ENCODE data around the gene PRPF19. TPM values are rescaled to one million over a fixed set of nuclear protein-coding genes. Genes with fewer than 3 reads are reported as not detected.

Gene PRPF19
- total and polyA plus RNA-seq, 2 of the 8 experiments (the other 6 are each of a cell fraction or from before 2014, with no cell fraction given): 107 to 141 TPM

DNA sequence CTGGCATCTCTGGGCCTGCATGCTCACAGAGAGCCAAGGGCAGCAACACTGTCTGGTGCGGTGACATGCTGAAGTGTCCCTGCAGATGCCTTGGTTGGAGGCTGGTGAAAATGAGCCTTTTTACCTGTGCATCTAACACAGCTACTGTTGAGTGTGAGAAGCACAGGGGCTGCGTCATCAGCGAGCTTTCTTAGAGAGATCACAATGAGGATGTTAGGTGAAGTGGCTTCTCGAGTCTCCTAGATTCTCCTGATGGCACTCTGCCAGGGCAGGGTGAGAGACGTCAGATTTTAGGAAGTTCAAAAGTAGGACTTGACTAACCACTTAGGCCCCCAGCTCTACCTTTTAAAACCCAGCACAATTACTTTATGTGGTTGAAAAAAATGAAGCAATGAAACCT, 49.2 kb upstream of the PRPF19 start:
- H3K18ac ChIP-seq (ENCODE audit: extremely low read depth, low read length): no peak overlapping the region
- WGBS, 2 experiments (ENCODE audit: extremely low coverage in 1 of 2, insufficient coverage in 1 of 2, insufficient read length in 1 of 2, insufficient replicate concordance in 2 of 2, low coverage in 1 of 2, low lambda C conversion rate in 2 of 2, missing lambda C conversion rate in 1 of 2): 76% methylated on average over 5 of the region's 5 CpGs; no CpG with 5 or more reads in 1 of the 2 experiments

More for the DNA sequence above, 49.2 kb upstream of the PRPF19 start:
- H3K9me3 ChIP-seq (ENCODE audit: insufficient read depth in 2 of 2, low read depth in 1 of 2, low read length in 1 of 2): no peaks in the 10 kb centered on the region
- no peak overlapping the region for H3K4me3 ChIP-seq (ENCODE audit: extremely low read depth in 1 of 4, insufficient read depth in 2 of 4, low read depth in 3 of 4, low read length in 4 of 4)
- no peak overlapping the region for H4K5ac ChIP-seq (ENCODE audit: insufficient read length, low read depth, low read length)
- no peak for TF ChIP-seq POLR2A (IDR thresholded peaks at IDR 0.05; ENCODE audit: control extremely low read depth in 1 of 2, low read depth in 2 of 2, low read length in 2 of 2)
- TF ChIP-seq KDM4A (IDR thresholded peaks at IDR 0.05; ENCODE audit: low read depth, low read length, severe bottlenecking): no peak
- no peak for TF ChIP-seq JUND (IDR thresholded peaks at IDR 0.05; ENCODE audit: low read length)
- TF ChIP-seq SP4 (IDR thresholded peaks at IDR 0.05; ENCODE audit: low read length): no peak
- TF ChIP-seq TEAD4 (IDR thresholded peaks at IDR 0.05; ENCODE audit: low read depth, low read length): no peak
- TF ChIP-seq, protein P1, sequence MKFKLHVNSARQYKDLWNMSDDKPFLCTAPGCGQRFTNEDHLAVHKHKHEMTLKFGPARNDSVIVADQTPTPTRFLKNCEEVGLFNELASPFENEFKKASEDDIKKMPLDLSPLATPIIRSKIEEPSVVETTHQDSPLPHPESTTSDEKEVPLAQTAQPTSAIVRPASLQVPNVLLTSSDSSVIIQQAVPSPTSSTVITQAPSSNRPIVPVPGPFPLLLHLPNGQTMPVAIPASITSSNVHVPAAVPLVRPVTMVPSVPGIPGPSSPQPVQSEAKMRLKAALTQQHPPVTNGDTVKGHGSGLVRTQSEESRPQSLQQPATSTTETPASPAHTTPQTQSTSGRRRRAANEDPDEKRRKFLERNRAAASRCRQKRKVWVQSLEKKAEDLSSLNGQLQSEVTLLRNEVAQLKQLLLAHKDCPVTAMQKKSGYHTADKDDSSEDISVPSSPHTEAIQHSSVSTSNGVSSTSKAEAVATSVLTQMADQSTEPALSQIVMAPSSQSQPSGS (IDR thresholded peaks at IDR 0.05; ENCODE audit: low read length): no peak
- no peak for TF ChIP-seq CHD1 (IDR thresholded peaks at IDR 0.05; ENCODE audit: low read depth, low read length)
- H3K79me1 ChIP-seq (ENCODE audit: low read depth, low read length): no peaks in the 10 kb centered on the region
- POLR2A ChIA-PET (ENCODE audit: partially characterized antibody): no interaction called here
- no peaks in the 10 kb centered on the region for H3K79me2 ChIP-seq (ENCODE audit: control insufficient read depth in 1 of 2, insufficient read depth in 2 of 2, low read length in 2 of 2)
- no peak overlapping the region for H4K91ac ChIP-seq (replicated peaks; ENCODE audit: insufficient read length, low read length)
- no peak overlapping the region for H2BK12ac ChIP-seq (ENCODE audit: low read depth, low read length)
- H3K4ac ChIP-seq (replicated peaks; ENCODE audit: insufficient read length, low read depth, low read length): no peak overlapping the region
- no peak overlapping the region for H2BK120ac ChIP-seq (replicated peaks; ENCODE audit: low read depth, low read length)
- H3K27me3 ChIP-seq (replicated peaks in 1 of 4; ENCODE audit: control insufficient read depth in 3 of 4, extremely low read depth in 1 of 4, insufficient read depth in 3 of 4, low read length in 3 of 4): peaks cover 0 to 6% (median 4%) of the 10 kb centered on the region in 4 experiments; a peak in 3 of 7 replicates
- no peak overlapping the region for H2AFZ ChIP-seq (ENCODE audit: low read length)
- H2AK5ac ChIP-seq (ENCODE audit: low read depth, low read length): no peak overlapping the region
- CTCF ChIA-PET (ENCODE audit: partially characterized antibody): interaction anchor here (2.9 kb wide), 1 partner anchor 14 kb away, joined by 11 read pairs; no protein-coding TSS in a partner anchor
- no peak for FAIRE-seq
- H3K4me1 ChIP-seq (replicated peaks in 1 of 4; ENCODE audit: control insufficient read depth in 3 of 4, insufficient read depth in 4 of 4, low read length in 3 of 4): peaks cover 0 to 8% (median 4%) of the 10 kb centered on the region in 4 experiments; a peak in 4 of 7 replicates
- no peak overlapping the region for H3K4me2 ChIP-seq (ENCODE audit: insufficient read depth in 1 of 2, low read depth in 2 of 2, low read length in 2 of 2)
- no peaks in the 10 kb centered on the region for H4K20me1 ChIP-seq (replicated peaks in 1 of 2; ENCODE audit: control insufficient read depth in 1 of 2, insufficient read depth in 2 of 2, low read length in 2 of 2)
- no peak overlapping the region for H3K9ac ChIP-seq (replicated peaks in 1 of 4; ENCODE audit: extremely low read depth in 1 of 4, low read depth in 3 of 4, low read length in 3 of 4)
- no peak for DNase-seq (ENCODE audit: low read depth in 1 of 2, low spot score in 2 of 2)
- no peak overlapping the region for H2BK15ac ChIP-seq (ENCODE audit: low read length)
- no peak overlapping the region for H4K8ac ChIP-seq (ENCODE audit: extremely low read depth, insufficient read depth, low read length)
- no peak overlapping the region for H3K23ac ChIP-seq (ENCODE audit: insufficient read length)
- no peak overlapping the region for H2BK20ac ChIP-seq (ENCODE audit: low read length)
- no peak overlapping the region for H2BK5ac ChIP-seq (ENCODE audit: low read depth, low read length)
- H3K27ac ChIP-seq (ENCODE audit: low read depth, low read length): no peak overlapping the region
- no peak overlapping the region for H3K56ac ChIP-seq (replicated peaks; ENCODE audit: insufficient read length, low read depth, low read length)
- no peak overlapping the region for H3K14ac ChIP-seq (ENCODE audit: insufficient read length)
- peaks cover 15% of the 10 kb centered on the region; the same call in 1 of the 2 replicates for H3K23me2 ChIP-seq (ENCODE audit: low read depth, low read length)
- no peaks in the 10 kb centered on the region for H3K36me3 ChIP-seq (ENCODE audit: control insufficient read depth in 2 of 4, insufficient read depth in 4 of 4, low read length in 3 of 4)
